ENCODE data around the gene PCYT1A. TPM values are rescaled to one million over a fixed set of nuclear protein-coding genes. Genes with fewer than 3 reads are reported as not detected.
"Not testable (repeated sequence)": the region's sequence is repeated elsewhere in the genome, so short reads cannot be mapped to it uniquely, and the experiment has no call there.

Gene PCYT1A
- 68.6 and 76.3 TPM in 2 replicates for total RNA-seq (2014; rRNA removed; shearing (Covaris generic))

GRCh38 chr3:196287440-196288140 lies at the start of gene PCYT1A:
Gene PCYT1A, minus strand, starts transcription at chr3:196287726. Its CDS starts 17,195 bp downstream, at chr3:196270531.
- DNase-seq (ENCODE audit: low read depth), result peak; percentile 96

GRCh38 chr3:196336319-196337145 lies 49.0 kb upstream of the PCYT1A start:
- no peak for DNase-seq (ENCODE audit: low read depth)

- DNase-seq (ENCODE audit: low read depth), result no peak
These were observed 48.0 kb upstream of the PCYT1A start for GRCh38 chr3:196335503-196335948.

- DNase-seq (ENCODE audit: low read depth), result no peak
These were observed 47.5 kb upstream of the PCYT1A start for GRCh38 chr3:196334982-196335381.

GRCh38 chr3:196332168-196332567 lies 44.6 kb upstream of the PCYT1A start:
- DNase-seq (ENCODE audit: low read depth), result no peak

GRCh38 chr3:196327405-196327804 lies 39.9 kb upstream of the PCYT1A start:
- DNase-seq (ENCODE audit: low read depth), result no peak

- no peak for DNase-seq (ENCODE audit: low read depth)
These were observed 39.4 kb upstream of the PCYT1A start for GRCh38 chr3:196326936-196327335.

GRCh38 chr3:196323691-196324090 lies 36.2 kb upstream of the PCYT1A start:
- DNase-seq (ENCODE audit: low read depth), result no peak

GRCh38 chr3:196323016-196323415 lies 35.5 kb upstream of the PCYT1A start:
- no peak for DNase-seq (ENCODE audit: low read depth)

- DNase-seq (ENCODE audit: low read depth), result no peak
These were observed 33.6 kb upstream of the PCYT1A start for GRCh38 chr3:196321162-196321561.

- no peak for DNase-seq (ENCODE audit: low read depth)
These were observed 32.6 kb upstream of the PCYT1A start for GRCh38 chr3:196320137-196320536.

- peak; percentile 96 for DNase-seq (ENCODE audit: low read depth)
These were observed 30.4 kb upstream of the PCYT1A start, which contains the start of gene DYNLT2B for GRCh38 chr3:196317687-196318467. Gene DYNLT2B, minus strand, starts transcription at chr3:196318240. Its CDS starts 88 bp downstream, at chr3:196318152.

GRCh38 chr3:196316799-196317686 lies 29.5 kb upstream of the PCYT1A start:
- not testable (repeated sequence) for DNase-seq (ENCODE audit: low read depth)

GRCh38 chr3:196315821-196316220 lies 28.3 kb upstream of the PCYT1A start:
- DNase-seq (ENCODE audit: low read depth), result no peak

- no peak for DNase-seq (ENCODE audit: low read depth)
These were observed 27.1 kb upstream of the PCYT1A start for GRCh38 chr3:196314597-196314996.

GRCh38 chr3:196314086-196314485 lies 26.6 kb upstream of the PCYT1A start:
- not testable (repeated sequence) for DNase-seq (ENCODE audit: low read depth)

GRCh38 chr3:196302960-196303359 lies 15.4 kb upstream of the PCYT1A start:
- DNase-seq (ENCODE audit: low read depth), result not testable (repeated sequence)

- not testable (repeated sequence) for DNase-seq (ENCODE audit: low read depth)
These were observed 15.0 kb upstream of the PCYT1A start for GRCh38 chr3:196302551-196302950.

GRCh38 chr3:196298521-196298920 lies 11.0 kb upstream of the PCYT1A start:
- DNase-seq (ENCODE audit: low read depth), result no peak

GRCh38 chr3:196292286-196292923 lies 4.9 kb upstream of the PCYT1A start:
- no peak for DNase-seq (ENCODE audit: low read depth)

- no peak for DNase-seq (ENCODE audit: low read depth)
These were observed 575 bp upstream of the PCYT1A start for GRCh38 chr3:196288141-196288460.

Data from Daoy (cell line).